NCI-H345 treated with DMSO at 0.1 percent for 48 hours (cell line): Measurements from ENCODE around the gene CRABP1.

Experiments
- DNase-seq: peaks from one replicate; lab custom pipeline; 2025; ENCODE audit not compliant: unreplicated experiment; lab: John Stamatoyannopoulos, UW

The CRABP1 gene

DNA sequence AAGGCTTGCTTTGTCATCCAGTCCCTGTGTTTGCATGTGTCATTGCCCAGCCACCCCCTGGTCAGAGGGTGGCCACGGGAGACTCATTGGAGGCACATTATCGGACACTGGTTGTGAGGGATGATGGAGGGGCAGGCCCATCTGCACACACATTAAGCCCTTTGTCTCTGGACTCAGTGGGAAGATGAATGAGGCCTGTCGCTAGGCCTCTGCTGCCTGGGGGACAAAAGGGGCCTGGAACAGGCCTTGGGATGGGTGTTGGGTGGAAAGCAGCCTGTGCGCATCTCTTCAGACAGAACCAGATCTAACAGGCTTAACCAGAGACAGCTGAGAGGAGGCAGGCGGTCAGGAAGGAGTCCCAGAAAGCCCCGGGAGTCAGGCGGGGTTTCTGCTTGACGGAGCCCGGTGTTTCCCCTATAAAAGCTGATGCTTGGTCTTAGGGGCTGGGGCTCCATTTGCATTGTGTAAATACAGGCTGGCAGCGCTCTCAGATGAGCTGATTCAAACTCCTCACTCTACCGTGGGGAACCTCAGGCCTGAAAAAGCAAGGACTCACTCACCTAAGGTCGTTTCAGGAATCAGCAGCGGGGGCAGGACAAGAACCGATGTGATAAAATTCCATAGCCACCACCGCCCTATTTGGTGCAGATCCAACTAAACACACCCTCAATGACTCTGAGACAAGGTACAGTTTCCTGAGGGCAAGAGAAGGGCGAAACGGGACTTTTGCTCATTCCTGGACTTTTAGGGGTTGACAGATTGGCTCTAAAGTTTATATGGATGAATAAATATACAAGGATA is 23.7 kb upstream of the CRABP1 start:
- DNase-seq: no peak

DNA sequence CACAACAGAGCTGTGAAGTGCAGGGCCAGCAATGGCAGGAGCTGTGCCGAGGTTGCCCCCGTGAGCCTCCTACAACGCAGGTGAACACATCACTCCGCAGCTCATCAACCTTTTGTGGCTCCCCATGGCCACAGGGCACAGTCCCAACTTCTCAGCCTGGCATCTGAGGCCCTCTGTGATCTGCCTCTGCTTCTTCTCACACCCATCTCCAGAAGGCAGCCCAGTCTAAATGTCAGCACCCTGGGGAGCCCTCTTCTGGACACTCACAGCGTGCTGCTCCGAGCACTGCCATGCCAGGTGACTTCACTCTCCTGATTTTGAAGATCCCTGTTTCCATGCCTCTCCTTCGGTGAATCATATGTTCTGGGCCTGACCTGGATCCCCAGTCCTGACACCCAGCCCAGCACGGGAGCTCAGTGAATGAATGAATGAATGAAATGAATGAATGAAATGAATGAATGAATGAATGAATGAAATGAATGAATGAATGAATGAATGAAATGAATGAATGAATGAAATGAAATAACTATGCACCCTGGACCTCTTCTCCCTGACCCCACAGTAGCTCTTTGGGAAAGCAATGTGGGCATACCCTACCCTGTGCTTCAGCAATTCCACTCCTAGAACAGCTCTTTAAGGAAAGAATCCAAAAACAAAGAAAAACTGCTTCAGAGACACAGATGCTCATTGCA is 22.9 kb upstream of the CRABP1 start:
- DNase-seq: no peak

- no peak for DNase-seq
These were observed 20.6 kb upstream of the CRABP1 start for GRCh38 chr15:78319588-78319987.

- DNase-seq: no peak
These were observed 20.0 kb upstream of the CRABP1 start for GRCh38 chr15:78320183-78320582.

DNA sequence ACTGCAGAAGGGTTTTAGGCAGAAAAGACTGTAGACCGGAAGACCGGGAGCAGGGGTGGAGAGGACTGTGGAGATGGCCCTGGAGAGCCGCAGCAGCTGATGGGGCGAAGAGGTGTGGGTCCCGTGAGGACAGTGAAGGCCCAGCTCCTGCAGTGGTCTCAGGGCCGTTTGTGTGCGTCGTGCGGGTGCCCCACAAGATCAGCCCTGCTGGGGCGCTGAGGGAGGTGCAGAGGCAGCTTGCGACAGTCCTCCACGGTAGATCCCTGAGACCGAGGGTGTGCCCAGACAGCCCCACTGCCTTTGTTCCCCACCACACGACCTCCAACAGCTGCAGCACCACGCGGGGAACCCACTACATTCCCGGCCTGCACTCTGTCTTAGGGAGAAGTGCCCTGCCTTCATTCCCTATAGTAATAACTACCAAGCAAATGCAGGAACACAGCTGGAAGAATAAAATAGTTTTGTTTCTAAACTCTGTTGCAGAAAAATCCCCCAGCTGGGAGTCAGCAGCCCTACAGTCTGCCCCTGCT is 19.0 kb upstream of the CRABP1 start:
- DNase-seq: no peak

DNA sequence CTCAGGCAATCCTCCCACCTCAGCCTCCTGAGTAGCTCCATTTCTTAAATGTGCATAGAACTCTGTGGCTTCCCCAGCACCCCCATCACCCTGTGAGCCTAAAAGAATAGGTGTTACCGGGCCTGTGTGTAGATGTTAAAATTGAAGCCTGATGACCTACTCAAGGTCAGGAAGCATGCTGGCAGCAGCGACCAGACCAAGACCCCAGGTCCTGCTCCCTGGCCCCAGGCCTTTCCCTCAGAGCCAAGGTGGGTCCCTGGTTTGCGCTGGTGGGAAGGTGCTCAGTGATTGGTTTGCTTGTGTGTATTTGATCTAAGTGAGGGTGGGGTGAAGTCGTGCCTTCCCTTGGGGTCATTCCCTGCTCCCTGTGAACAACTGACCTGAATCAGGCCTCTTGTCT is 18.4 kb upstream of the CRABP1 start:
- DNase-seq: no peak

GRCh38 chr15:78322243-78322642 is 17.9 kb upstream of the CRABP1 start:
- DNase-seq: peak; percentile 33

GRCh38 chr15:78322724-78323521 is 17.2 kb upstream of the CRABP1 start:
- DNase-seq: no peak

DNA sequence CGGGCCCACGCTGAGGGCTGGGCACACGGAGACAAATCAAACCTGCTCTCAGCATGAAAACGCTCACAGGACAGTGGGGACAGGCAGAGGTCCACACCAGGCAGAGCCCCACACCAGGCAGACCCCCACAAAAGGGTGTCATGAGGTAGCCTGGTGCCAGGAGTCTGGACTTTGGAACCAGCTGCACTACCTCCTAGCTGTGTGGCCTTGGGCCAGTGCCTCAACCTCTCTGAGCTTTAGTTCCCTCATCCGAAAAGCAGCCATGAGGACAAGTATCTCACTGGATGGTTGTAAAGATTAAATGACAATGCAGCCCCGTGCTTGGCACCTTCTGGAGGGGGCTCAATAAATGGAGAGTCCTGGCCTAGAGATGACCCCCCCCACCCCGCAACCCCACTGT is 16.5 kb upstream of the CRABP1 start:
- DNase-seq: no peak

- no peak for DNase-seq
These were observed 16.0 kb upstream of the CRABP1 start for GRCh38 chr15:78324144-78324543.

DNA sequence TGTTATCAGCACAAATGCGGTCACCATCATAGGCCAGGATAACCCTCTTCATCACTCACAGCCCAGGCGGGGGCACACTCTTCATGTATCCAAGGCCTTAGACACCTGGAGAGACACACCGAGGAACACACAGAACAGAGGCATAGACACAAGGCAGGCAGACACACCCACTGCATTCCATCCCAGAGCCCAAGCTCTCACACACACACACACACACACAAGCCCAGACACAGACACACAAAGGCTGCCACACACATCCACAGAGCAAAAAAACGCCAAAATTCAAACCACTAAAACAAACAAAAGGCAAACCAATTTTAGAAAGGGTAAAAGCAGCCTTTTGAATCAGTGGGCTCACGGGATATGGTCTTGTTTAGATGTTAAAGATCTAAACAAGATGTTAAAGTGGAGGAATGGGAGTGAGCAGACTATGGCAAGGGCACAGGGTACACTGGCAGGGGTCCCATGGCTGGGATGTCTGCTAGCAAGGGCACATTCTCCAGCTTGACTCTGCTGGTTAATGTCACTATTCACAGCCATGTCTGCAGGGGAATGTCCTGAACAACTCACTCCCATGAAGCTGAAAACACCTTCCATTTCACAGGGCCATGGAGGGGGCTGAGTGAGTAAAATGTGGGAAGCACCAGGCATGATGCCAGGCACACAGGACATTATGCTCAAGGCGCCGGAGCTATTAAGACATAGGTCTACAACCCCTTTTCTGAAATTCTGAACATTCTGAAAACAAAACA is 14.9 kb upstream of the CRABP1 start:
- DNase-seq: no peak

GRCh38 chr15:78327466-78327865 is 12.7 kb upstream of the CRABP1 start:
- DNase-seq: no peak

GRCh38 chr15:78329625-78330024 is 10.5 kb upstream of the CRABP1 start:
- no peak for DNase-seq

DNA sequence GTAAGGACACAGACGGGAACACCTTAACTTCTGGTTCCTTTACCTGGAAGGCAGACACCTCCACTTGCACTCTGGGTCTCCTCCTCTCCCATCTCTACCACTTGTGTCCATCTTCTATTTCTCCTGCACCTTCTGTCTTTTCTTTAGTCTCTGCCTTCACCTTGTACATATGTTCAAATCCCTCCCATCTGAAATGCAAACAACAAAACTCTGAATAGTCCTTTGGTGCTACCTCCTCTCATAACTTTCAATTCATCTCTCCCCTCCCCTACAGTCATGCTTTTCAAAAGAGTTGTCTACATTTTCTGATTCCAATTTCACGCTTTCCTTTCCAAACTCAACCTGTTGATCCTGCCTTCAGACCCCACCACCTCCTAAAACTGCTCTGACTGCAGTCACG is 5.3 kb upstream of the CRABP1 start:
- no peak for DNase-seq

GRCh38 chr15:78335985-78336384 is 4.2 kb upstream of the CRABP1 start:
- DNase-seq: no peak

DNA sequence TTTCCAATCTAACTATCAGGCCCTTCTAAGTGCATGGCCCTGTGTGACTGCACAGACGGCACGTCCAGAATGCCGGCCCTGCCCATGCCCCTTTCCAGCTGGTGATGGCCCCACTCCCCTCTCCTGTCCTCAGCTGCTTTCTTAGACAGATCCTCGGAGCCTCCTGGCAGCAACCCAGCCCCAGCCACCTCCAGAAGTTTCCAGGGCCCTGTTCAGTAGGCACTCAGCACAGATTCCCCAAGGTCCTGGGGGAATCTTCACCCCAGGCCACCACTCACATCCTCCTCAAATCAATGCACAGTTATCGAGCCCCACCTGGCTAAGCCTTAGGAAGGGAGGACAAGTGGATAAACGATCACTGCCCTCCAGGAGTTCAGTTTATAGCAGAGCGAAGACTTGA is 1.4 kb upstream of the CRABP1 start:
- no peak for DNase-seq

- no peak for DNase-seq
These were observed 594 bp upstream of the CRABP1 start for GRCh38 chr15:78339559-78339958.

DNA sequence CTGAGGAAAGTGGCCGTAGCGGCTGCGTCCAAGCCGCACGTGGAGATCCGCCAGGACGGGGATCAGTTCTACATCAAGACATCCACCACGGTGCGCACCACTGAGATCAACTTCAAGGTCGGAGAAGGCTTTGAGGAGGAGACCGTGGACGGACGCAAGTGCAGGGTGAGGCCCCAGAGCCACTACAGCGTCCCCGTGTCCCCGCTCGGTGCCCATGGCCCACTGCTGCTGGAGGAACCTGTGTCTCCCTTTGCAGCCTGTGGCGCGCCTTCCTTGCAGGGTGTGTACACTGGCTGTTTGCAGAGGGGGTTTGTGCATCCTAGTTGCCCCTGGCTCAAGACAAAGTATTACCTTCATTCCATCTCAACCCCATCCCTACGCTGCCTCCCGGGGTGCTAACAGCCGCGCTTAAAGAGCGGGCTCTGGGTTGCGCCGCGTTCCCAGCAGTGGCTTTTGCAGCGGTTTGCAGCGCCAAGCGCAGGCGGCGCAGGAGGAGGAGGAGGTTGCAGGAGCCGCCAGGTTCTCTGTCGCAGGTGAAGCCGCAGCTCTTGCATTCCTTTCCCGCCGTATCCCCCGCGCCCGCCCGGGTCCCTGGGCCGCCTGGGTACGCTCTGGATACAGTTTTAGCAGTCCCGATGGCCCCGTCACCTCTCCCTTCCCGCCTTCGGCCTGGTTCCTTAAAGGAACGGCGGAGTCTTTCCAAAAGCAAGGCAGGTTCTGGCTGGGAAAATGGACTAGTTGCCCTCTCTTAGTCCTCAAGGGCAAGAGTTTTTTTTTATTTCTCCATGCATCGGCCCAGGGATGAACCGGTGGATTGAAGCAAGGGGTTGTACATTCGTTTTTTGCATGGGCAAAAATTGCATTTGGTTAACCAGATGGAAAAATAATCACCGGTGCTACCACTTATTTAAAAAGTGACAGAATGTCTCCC is 1.2 kb downstream of the CRABP1 start:
- DNase-seq: no peak

DNA sequence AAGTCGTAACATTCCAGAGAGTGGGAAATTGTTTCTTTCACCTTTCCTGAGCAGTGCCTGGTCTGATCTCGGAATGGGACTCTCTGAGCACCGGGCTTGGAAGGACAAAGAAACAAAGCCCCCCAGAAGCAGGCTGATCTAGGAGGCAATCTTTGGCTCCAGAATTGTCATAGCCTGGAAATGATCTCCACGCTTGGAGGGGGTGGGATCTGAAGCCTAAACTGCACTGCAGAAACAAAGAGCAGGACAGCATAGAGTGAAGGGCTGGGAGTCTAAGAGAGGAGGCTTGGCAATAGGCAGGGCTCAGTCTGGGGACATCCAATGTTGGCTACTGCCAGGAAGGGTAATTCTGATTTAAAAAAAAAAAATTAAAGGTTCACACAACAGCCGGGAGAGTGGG is 1.9 kb downstream of the CRABP1 start:
- no peak for DNase-seq
